Neural cell (in vitro differentiated cells): Measurements from ENCODE around the gene CLIP4. TPM values are rescaled to one million over a fixed set of nuclear protein-coding genes. Genes with fewer than 3 reads are reported as not detected.

Experiments
- H2AFZ ChIP-seq: fragments of 200-600, 300-800 bp; sonication (generic), shearing (Covaris generic); 2 replicates; pipeline ENCODE4 v1.6.0; 2014; ENCODE audit warnings: low read depth, mild to moderate bottlenecking, antibody characterized with exemption, low read length, moderate library complexity
- H3F3A ChIP-seq: fragments of 200-600 bp; shearing (Covaris generic); 2 replicates; pipeline ENCODE4 v1.6.1; 2016; ENCODE audit warnings: mild to moderate bottlenecking, moderate library complexity, mixed read lengths, antibody characterized with exemption, low read length; ENCODE audit not compliant: insufficient read depth, poor library complexity, severe bottlenecking
- H3K27ac ChIP-seq: fragments of 200-600, 300-800 bp; sonication (generic), shearing (Covaris generic); 2 replicates; pipeline ENCODE4 v1.5.1; 2014; ENCODE audit warnings: mild to moderate bottlenecking, low read length, moderate library complexity
- H3K27me3 ChIP-seq: fragments of 300-800, 200-600 bp; sonication (generic), shearing (Covaris generic); 2 replicates; pipeline ENCODE4 v1.6.0; 2014; ENCODE audit warnings: mild to moderate bottlenecking, low read depth, low read length, moderate library complexity; ENCODE audit not compliant: insufficient read depth
- H3K36me3 ChIP-seq: fragments of 300-800, 200-600 bp; sonication (generic), shearing (Covaris generic); 2 replicates; pipeline ENCODE4 v1.5.1; 2014; ENCODE audit warnings: mild to moderate bottlenecking, antibody characterized with exemption, low read length, moderate library complexity; ENCODE audit not compliant: insufficient read depth
- H3K4me2 ChIP-seq: fragments of 300-800, 200-600 bp; sonication (generic), shearing (Covaris generic); 2 replicates; pipeline ENCODE4 v1.6.0; 2014; ENCODE audit warnings: mild to moderate bottlenecking, low read length
- H3K4me3 ChIP-seq: fragments of 300-800, 200-600 bp; sonication (generic), shearing (Covaris generic); 2 replicates; pipeline ENCODE4 v1.5.1; 2014; ENCODE audit warnings: mild to moderate bottlenecking, low read length, moderate library complexity
- H3K79me2 ChIP-seq: fragments of 200-600 bp; shearing (Covaris generic); replicated peaks from 2 replicates; pipeline ENCODE4 v1.6.0; 2014; ENCODE audit warnings: mild to moderate bottlenecking, low read length, moderate library complexity; ENCODE audit not compliant: insufficient read depth
- H3K9ac ChIP-seq: fragments of 300-800, 200-600 bp; sonication (generic), shearing (Covaris generic); 2 replicates; pipeline ENCODE4 v1.6.1; 2016; ENCODE audit warnings: mild to moderate bottlenecking, low read length, mixed read lengths
- H3K9me2 ChIP-seq: fragments of 200-600 bp; shearing (Covaris generic); 2 replicates; pipeline ENCODE4 v1.6.1; 2016; ENCODE audit warnings: mild to moderate bottlenecking, low read length, mixed read lengths; ENCODE audit not compliant: insufficient read depth
- H3K9me3 ChIP-seq: fragments of 200-600, 300-800 bp; sonication (generic), shearing (Covaris generic); 2 replicates; pipeline ENCODE4 v1.6.1; 2016; ENCODE audit warnings: mild to moderate bottlenecking, mixed run types, low read length, moderate library complexity, mixed read lengths
- H4K20me1 ChIP-seq: fragments of 200-600 bp; shearing (Covaris generic); 2 replicates; pipeline ENCODE4 v1.6.1; 2016; ENCODE audit warnings: mild to moderate bottlenecking, mixed run types; ENCODE audit not compliant: insufficient read depth
- CTCF ChIP-seq: fragments of 450-650 bp; IDR thresholded peaks from 2 replicates; pipeline ENCODE4 v1.5.1; 2014; ENCODE audit warnings: antibody characterized with exemption, mild to moderate bottlenecking, moderate library complexity; ENCODE audit not compliant: poor library complexity, severe bottlenecking
- EP300 ChIP-seq: fragments of 450-650 bp; conservative IDR thresholded peaks from 2 replicates; pipeline ENCODE4 v1.6.1; 2014; ENCODE audit warnings: antibody characterized with exemption, mild to moderate bottlenecking, moderate library complexity; ENCODE audit not compliant: poor library complexity, severe bottlenecking
- EZH2 ChIP-seq: fragments of 200-600, 300-800 bp; shearing (Covaris generic), sonication (generic); IDR thresholded peaks from 2 replicates; pipeline ENCODE4 v1.6.1; 2014; ENCODE audit warnings: antibody characterized with exemption, low read length, borderline replicate concordance, mild to moderate bottlenecking; ENCODE audit not compliant: insufficient read depth, poor library complexity, severe bottlenecking
- MXI1 ChIP-seq: fragments of 450-650 bp; conservative IDR thresholded peaks from 2 replicates; pipeline ENCODE4 v1.6.1; 2014; ENCODE audit warnings: antibody characterized with exemption, mild to moderate bottlenecking; ENCODE audit not compliant: poor library complexity, severe bottlenecking
- POLR2AphosphoS5 ChIP-seq: IDR thresholded peaks from 2 replicates; pipeline ENCODE4 v1.6.1; 2012
- RAD21 ChIP-seq: fragments of 450-650 bp; conservative IDR thresholded peaks from 2 replicates; pipeline ENCODE4 v1.6.1; 2014; ENCODE audit warnings: antibody characterized with exemption, mild to moderate bottlenecking, moderate library complexity
- SMC3 ChIP-seq: fragments of 450-650 bp; conservative IDR thresholded peaks from 2 replicates; pipeline ENCODE4 v1.6.1; 2014; ENCODE audit warnings: antibody characterized with exemption, mild to moderate bottlenecking, moderate library complexity; ENCODE audit not compliant: poor library complexity
- TAF1 ChIP-seq: IDR thresholded peaks from 2 replicates; pipeline ENCODE4 v1.6.1; 2012; ENCODE audit warnings: low read depth
- polyA plus RNA-seq: library from polyadenylated mRNA; depleted of rRNA; stranded (reverse); fragments of >200 nt; gene quantifications from 2 replicates; pipeline ENCODE4 v1.2.3, GENCODE V29; 2014
- TF ChIP-seq, protein P1 (sequence below): IDR thresholded peaks from 2 replicates; pipeline ENCODE4 v1.6.1; 2012; ENCODE audit warnings: borderline replicate concordance

CLIP4 gene
- polyA plus RNA-seq, 1 donor from 2014 or later, result 10.2 TPM

GRCh38 chr2:29202819-29203495 is 87.7 kb downstream of the CLIP4 start:
- Histone ChIP-seq H3K4me2 (no peak overlapping the region), H3K27ac (no peak overlapping the region), H3K4me3 (no peak overlapping the region), H3K36me3 (no peaks in the 10 kb centered on the region), H3K9me3 (no peaks in the 10 kb centered on the region), H3K27me3 (no peaks in the 10 kb centered on the region), H3K79me2 (no peaks in the 10 kb centered on the region), H3F3A (no peaks in the 10 kb centered on the region), H4K20me1 (no peaks in the 10 kb centered on the region), H2AFZ (no peak overlapping the region), H3K9me2 (no peaks in the 10 kb centered on the region), H3K9ac (no peak overlapping the region)
- TF ChIP-seq CTCF (no peak), POLR2AphosphoS5 (no peak), RAD21 (no peak), EP300 (no peak), SMC3 (no peak), TAF1 (no peak), EZH2 (no peak), MXI1 (no peak)
- TF ChIP-seq, protein P1, sequence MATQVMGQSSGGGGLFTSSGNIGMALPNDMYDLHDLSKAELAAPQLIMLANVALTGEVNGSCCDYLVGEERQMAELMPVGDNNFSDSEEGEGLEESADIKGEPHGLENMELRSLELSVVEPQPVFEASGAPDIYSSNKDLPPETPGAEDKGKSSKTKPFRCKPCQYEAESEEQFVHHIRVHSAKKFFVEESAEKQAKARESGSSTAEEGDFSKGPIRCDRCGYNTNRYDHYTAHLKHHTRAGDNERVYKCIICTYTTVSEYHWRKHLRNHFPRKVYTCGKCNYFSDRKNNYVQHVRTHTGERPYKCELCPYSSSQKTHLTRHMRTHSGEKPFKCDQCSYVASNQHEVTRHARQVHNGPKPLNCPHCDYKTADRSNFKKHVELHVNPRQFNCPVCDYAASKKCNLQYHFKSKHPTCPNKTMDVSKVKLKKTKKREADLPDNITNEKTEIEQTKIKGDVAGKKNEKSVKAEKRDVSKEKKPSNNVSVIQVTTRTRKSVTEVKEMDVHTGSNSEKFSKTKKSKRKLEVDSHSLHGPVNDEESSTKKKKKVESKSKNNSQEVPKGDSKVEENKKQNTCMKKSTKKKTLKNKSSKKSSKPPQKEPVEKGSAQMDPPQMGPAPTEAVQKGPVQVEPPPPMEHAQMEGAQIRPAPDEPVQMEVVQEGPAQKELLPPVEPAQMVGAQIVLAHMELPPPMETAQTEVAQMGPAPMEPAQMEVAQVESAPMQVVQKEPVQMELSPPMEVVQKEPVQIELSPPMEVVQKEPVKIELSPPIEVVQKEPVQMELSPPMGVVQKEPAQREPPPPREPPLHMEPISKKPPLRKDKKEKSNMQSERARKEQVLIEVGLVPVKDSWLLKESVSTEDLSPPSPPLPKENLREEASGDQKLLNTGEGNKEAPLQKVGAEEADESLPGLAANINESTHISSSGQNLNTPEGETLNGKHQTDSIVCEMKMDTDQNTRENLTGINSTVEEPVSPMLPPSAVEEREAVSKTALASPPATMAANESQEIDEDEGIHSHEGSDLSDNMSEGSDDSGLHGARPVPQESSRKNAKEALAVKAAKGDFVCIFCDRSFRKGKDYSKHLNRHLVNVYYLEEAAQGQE, result no peak

DNA sequence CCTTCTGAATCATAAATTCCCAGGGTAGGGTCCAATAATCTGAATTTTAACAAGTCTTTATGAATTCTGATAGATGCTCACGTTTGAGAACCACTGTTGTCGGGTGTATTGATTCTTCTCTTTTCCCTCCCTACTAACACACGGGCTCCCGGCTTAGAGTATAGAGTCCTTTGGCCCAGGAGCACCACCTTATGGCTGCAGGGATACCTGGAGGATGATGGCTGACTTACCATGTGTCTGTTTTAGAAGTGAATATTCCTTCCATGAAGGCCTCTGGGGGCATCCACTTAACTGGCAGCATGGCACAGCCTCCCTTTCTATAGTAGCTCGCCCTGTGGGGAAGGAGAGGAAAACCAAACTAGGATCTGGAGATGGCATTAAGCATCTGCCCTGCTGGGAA is 91.7 kb downstream of the CLIP4 start:
- Histone ChIP-seq H2AFZ (no peak overlapping the region), H3F3A (no peaks in the 10 kb centered on the region), H3K36me3 (no peaks in the 10 kb centered on the region), H3K9me2 (no peaks in the 10 kb centered on the region), H3K4me3 (no peak overlapping the region), H3K27ac (no peak overlapping the region), H3K79me2 (no peaks in the 10 kb centered on the region), H3K9me3 (no peaks in the 10 kb centered on the region), H3K27me3 (no peaks in the 10 kb centered on the region), H3K4me2 (no peak overlapping the region), H3K9ac (no peak overlapping the region), H4K20me1 (no peaks in the 10 kb centered on the region)
- TF ChIP-seq RAD21 (no peak), MXI1 (no peak), EZH2 (no peak), CTCF (no peak), EP300 (no peak), TAF1 (no peak), POLR2AphosphoS5 (no peak), SMC3 (no peak)
- TF ChIP-seq, protein P1, result no peak
